CMK (cell line): Measurements from ENCODE around the gene TSPAN13.
"Not testable (repeated sequence)": the region's sequence is repeated elsewhere in the genome, so short reads cannot be mapped to it uniquely, and the experiment has no call there.

Source experiments
- DNase-seq: peaks from one replicate; pipeline ENCODE4 v3.0.0-alpha.2; 2010; ENCODE audit warnings: low read depth

TSPAN13 gene

DNA sequence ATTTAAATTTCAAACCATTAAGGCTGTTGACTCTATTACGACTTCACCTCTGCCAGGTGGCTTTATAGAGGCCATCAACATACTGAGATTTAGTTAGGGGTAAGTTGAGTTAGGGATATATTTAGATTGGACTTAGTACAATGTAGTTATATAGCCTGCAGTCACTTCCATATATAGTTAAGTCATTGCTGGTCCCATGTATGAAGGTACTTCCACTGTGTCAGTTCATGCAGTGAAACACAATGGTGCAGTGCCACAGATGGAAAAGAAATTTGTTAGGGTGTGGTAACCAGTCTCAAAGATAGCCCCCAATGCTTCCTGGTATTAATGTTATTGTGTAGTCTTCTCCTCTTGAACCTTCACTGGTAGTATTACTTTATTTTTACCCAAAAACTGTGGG, 12.6 kb upstream of the TSPAN13 start:
- DNase-seq: no peak

DNA sequence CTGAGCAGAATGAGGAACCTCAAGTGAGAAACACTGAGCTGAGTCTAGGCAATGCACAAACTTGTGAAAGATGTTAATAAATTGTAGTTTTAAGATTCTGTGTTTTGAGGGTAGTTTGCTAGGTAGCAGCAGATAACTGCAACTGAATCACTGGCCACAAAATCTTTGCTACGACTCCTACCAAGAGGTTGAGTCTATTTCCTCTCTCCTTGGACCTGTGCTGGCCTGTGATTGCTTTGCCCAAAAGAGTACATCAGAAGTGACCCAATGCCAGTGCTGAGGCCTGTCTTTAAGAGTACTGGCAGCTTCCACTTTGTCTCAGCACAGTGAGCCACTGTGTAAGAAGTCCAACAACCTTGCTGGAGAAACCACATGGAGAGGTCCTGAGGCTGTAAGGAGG, 11.9 kb upstream of the TSPAN13 start:
- no peak for DNase-seq

DNA sequence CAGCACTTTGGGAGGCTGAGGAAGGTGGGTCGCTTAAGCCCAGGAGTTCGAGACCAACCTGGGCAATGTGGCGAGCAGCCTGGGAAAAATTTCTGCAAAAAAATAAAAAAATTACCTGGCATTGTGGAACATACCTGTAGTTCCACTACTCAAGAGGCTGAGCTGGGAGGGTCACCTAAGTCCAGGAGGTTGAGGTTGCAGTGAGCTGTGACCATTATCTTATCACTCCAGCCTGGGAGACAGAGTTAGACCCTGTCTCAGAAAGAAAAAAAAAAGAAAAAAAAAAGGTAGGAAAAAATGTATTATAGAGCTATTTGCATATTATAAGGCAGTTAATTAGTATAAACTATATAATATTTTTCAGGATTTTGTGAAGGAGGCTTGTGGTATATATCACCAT, 11.0 kb upstream of the TSPAN13 start:
- DNase-seq: no peak

DNA sequence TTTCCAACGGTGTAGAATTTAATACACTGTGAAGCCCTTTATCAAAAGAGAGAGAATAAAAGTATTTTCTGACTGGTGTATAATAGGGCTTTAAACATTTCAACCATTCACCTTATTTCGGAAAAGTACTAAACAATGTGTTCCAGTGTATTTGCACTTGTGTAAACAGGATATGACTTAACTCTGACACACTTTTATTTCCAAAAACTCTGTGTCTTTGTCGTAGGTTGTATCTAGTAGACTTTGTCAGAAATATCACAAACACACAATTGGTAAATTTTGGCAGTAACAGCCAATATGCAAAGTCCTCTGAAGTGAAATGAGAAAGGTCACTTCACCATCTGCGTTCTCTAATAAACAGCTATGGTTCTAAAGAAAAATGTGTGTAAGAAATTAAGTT, 10.3 kb upstream of the TSPAN13 start:
- no peak for DNase-seq

DNA sequence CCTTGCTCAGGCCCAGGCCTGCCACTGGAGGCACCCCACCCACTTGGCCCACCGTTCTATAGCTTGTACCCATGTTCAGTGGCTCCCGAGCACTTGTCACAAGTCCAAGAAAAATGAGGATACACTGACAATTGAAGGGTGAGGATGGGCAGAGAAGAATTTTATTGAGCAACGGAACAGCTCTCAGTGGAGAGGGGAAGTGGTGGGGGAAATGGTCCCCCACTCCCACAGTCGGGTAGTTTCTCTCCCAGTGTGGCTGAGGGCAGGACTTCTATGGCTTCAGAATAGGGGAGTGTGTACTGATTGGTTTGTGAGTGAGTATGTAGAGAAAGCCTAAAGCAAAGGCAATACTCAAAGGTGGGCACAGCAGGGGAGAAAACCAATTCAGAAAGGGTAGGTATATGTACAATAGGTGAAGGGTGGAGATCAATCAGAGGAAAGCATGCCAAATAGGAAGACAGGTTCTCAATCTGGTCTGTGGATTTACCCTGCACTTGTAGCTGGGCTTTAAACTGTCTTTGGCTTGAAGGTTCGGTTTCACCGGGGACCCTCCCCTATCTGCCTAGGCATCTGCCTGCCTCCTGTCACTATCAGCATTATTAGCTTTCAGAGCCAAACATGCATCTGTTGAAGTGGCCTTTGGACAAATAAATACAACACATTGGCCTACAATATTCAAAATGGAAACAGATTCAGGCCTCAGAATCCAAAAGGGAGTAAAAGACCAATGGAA, 8.9 kb upstream of the TSPAN13 start:
- no peak for DNase-seq

DNA sequence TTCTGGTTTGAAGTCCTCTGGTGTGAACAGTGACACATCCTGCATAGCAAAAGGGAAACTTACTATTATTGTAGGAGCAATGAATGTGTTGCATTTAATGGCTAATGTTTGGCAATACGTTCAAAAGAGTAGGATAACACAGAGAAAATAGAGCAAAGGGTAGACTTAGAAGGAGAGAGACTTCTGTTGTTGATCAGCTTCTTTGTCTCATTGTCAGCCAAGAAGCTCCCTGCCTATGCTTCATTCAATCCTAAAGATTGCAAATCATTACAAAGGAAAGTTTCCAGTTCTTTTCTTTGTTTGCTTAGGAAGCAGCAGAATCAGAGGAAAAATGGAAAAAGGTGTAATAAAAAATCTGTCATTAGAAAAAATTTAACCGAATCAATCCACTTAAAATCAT, 7.9 kb upstream of the TSPAN13 start:
- no peak for DNase-seq

DNA sequence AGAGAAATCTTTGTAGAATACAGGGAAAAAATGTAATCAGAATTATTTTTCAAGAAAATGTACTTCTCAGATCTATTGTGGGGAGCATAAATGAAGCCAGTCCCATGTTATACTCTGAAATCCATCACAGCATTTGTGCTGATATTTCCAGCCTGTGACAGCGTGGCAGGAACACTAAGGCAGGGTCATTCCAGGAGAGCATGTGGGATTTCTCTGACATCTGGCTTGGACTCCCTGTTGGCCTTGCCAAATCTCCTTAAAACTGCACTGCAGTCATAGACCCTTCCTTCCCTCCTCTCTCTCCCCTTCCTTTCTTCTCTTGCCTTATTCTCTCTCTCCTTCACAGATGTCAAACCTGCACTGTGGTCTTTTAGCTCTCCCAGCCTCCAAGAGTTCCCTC, 6.5 kb upstream of the TSPAN13 start:
- no peak for DNase-seq

DNA sequence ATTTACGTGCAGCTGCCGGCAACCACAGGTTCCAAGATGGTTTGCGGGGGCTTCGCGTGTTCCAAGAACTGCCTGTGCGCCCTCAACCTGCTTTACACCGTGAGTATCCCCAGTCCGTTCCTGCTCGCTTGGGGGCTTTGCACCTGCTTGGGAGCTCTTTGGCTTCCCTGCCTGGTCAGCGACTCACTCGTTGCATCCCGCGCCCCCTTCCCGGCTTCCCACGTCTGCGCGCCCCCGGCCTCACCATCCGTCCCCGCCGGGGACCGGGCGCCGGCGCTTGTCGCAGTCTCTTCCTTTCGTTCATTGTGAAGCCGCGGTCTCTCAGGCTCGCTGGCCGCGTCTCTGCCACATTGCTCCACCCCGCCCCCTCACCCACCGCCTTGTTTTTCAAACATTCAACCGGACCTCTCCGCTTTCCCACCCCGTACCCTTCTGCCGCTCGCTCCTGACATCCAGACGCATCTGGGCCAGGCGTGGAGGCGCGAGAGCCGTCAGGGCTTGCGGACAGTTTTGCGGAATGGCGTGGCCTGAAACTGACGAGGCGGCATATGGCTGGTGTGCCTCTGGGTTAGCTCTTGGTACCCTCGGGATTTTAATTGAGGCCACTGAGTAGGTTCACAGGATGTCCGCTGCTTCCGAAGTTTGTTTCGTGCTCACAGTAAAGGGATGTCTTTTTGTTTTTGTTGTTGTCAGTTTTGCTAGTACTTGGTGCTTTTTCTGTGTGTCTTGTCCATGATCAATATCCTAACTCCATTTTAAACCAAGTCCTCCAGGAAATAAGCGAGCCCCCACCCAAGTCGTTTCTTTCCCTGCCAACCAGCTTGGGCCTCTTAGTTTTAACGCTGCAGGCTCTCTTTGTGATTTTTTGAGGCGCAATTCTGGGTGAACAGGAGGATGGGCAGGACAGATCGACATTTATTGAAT, 639 bp downstream of the TSPAN13 start:
- no peak for DNase-seq

DNA sequence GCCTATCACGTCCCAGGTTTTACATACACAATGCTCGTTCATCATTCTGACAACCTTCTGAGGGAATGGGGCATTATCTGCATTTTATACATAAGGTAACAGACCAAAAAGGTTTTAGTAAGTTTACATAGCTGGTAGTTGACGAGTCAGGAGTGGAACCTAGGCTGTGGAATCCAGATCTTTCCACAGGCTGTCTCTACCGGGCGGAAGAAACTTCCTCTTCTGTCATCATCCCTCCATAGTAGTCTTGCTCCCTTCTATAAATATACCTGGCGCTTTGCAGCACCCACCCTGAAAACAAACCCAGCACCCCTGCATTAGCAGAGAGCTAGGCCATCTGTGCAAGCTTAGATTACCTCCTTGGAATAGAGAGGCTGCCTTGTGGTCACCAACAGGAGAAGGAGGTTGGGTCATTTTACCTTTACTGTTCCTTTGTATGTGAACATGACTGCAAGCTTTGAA, 1.3 kb downstream of the TSPAN13 start:
- DNase-seq: no peak

DNA sequence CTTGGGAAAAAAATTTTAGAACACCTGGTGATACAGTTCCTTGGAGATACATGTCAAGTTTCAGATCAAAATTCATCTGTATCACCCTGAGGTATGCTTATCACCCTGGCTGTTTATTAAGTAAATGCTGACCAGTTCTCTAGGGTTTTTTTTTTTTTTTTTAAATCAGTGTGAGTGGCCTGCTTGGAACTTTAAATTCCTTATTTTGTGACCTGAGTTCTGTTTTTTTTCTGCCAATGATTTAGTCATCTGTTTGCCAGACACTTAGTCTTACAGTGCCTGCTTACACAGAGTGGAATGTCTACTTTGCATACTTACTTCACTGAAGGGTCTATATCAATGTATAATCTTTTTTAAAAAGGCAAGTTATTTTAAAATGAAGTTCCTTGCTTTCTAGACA, 1.8 kb downstream of the TSPAN13 start:
- DNase-seq: no peak

DNA sequence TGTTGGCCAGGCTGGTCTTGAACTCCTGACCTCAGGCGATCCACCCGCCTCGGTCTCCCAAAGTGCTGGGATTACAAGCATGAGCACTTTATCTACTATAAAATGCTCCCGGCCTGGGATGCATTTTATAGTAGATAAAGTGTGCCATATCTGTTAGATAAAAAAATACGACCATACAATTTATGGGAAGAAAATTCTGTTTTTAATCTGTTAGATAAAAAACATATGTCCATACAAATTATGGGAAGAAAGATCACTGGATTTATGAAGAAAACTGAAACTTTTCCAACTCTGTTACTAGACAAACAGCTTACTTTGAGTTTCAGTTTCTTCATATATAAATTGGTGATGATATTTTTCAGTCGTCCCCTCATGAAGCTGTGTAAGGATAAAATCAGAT, 4.5 kb downstream of the TSPAN13 start:
- DNase-seq: no peak

DNA sequence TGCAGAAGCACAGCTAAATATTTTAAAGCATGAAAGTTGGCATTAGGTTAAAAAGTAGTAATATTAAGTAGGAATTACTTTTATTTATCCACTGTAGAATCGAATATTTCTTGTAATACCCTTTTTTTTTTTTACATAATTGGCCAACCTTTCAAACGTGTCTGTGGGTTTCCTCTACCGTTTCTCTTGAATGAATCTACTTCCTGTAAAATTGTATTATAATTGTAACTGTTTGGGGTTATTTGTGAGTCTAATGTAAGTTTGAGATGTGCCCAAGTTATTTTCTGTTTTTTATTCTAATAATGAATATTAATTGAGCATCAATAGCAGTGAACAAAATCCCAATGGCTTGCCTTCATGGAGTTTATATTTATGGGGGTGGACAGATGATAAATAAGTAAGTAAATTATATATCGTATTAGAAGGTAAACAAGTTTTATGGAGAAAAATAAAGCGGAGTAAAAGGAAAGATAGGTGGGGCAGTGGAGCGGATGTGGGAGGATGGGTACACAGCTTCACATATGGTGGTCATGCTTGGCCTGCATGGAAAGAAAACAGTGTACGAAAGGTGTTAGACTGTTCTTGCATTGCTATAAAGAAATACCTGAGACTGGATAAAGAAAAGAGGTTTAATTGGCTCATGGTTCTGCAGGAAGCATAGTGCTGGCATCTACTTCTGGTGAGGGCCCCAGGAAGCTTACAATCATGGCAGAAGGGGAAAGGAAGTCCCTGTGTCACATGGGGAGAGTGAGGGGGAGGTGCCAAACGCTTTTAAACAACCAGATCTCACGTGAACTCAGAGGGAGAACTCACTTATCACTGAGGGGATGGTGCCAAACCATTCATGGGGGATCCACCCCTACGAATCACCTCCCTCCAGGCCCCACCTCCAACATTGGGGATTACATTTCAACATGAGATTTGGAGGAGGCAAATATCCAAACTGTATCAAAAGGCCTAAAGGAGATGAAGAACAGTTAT, 5.4 kb downstream of the TSPAN13 start:
- no peak for DNase-seq

DNA sequence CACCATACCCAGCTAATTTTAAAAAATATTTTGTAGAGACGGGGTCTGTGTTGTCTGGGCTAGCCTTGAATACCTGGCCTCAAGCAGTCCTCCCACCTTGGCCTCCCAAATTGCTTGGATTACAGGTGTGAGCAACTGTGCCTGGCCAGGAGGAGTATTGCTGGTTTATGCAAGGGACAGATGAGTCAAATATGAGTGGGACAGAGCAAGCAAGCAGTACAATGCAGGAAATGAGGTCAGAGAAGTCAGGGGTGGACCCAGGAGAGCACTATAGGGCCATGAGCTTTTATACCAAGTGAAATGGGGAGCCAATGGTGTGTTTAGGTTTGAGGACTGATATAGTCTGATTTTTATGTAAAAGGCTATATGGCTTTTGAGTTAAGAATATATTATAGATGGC, 6.3 kb downstream of the TSPAN13 start:
- DNase-seq: no peak

DNA sequence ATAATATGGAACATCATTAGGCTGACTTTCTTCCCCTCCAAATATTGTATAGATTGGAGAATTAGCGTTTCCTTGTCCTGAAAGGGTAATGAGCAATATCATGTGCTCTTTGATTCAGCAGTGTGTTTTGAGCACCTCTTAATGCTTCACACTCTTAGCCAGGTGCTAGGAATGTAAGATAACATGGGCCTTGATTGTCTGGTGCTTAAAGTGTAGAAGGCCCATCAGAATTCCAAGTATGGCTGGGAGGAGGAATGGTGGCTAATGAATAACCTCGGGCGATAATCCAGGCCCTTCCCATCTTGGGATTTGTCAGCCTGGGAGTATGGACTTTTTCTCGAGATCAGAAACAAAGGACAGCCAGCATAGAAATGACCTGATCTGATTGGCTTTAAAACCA, 8.6 kb downstream of the TSPAN13 start:
- no peak for DNase-seq

DNA sequence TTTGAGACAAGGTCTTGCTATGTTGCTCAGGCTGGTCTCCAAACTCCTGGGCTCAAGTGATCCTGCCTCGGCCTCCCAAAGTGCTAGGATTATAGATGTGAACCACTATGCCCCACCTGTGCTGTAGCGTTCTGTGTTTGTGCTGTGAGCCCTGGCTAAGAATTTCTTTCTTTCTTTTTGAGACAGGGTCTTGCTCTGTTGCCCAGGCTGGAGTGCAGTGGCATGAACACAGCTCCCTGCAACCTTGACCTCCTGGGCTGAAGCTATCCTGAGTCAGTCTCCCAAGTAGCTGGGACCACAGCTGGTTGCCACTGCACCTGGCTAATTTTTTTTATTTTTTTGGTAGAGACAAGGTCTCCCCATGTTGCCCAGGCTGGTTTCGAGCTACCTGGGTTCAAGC, 11.4 kb downstream of the TSPAN13 start:
- DNase-seq: no peak

DNA sequence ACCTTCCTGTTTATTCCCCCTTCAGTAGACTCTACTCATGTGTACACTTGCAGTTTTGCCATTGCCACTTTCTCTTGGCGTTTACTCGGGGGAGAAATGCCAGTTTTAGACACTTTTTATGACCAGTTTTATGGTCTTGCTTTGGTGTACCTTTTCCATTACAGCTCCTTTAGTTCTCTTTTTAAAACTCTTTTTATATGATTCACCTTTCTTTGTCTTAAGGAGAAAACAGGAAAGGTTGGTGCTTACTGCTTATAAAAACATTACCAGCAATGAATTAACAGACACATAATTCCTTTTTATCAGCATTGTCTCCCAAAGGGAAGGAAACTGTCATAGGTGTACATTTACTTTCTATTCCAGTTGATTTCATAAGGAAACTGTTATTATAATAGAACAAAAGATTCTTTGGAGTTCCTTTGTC, 11.9 kb downstream of the TSPAN13 start:
- no peak for DNase-seq

DNA sequence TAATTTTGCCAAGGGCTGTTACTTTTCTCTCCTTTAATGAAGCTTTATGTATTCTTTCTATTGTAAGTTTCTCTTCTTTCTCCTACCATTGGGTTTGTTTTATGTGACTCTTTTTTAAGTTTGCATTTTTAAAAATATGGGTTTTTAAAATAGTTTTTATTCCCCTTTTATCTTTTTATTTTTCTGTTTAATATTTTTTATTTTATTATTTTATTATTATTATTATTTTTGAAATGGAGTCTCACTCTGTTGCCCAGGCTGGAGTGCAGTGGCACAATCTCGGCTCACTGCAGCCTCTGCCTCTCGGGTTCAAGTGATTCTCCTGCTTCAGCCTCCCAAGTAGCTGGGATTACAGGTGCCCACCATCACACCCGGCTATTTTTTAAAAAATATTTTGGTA, 16.4 kb downstream of the TSPAN13 start:
- DNase-seq: not testable (repeated sequence)

DNA sequence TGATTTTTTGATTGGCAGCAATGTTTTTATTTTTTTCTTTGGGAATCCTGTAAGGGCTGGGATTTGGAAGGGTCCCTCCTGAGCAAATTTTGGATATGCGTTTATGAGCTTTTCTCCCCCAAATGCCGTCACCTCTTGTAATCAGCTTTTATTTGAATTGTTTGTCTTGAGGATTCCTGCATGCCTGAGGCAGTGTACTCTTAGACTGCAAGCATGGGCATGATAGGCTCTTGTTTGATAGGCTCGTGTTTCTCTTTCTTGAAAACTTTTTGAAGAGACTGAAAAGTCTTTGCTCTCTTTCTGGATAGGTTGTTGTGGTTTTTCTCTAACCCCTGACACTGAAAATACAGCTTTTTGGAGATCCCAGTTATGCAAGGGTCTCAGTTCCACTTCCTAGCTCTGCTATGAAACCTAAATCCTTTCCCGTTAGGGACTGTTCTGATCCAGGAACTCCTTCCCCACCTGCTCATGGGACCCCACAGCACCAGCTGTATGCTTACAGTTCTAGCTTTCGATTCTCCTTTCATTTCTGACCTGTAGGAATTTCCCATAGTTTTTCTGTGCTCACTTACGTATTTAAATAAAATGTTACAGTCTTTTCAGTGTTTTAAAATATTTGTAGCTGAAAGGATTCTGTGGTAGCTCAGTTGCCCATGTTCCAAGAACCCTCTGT, 17.2 kb downstream of the TSPAN13 start:
- DNase-seq: no peak

DNA sequence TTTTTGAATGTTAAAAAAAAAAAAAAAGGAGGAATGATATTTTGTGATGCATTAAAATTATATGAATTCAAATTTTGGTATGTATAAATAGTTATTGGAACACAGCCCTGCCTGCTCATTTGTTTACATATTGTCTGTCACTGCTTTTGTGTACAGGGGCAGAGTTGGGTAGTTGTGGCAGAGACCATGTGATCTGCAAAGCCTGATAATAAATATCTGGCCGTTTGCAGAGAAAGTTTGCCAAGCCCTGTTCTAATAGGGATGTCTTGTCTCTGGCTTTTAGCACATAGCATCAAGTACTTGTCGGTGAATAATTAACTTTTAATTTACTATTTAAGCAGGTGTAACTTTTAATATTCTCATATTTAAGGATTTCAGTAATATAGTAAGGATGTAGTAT, 19.8 kb downstream of the TSPAN13 start:
- DNase-seq: no peak

DNA sequence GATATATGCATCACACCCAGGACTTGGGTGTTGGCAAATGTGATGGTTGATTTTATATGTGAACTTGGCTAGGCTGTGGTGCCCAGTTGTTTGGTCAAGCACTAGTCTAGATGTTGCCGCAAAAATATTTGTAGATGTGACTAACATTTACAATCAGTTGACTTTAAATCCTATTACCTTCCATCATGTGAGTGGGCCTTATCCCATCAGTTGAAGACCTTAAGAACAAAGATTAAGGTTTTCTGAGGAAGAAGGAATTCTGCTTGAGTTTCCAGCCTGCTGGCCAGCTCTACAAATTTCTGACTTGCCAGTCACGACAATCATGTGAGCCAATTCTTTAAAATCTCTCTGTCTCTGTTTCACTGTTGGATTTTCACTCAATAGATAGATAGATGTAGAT, 20.3 kb downstream of the TSPAN13 start:
- DNase-seq: no peak

DNA sequence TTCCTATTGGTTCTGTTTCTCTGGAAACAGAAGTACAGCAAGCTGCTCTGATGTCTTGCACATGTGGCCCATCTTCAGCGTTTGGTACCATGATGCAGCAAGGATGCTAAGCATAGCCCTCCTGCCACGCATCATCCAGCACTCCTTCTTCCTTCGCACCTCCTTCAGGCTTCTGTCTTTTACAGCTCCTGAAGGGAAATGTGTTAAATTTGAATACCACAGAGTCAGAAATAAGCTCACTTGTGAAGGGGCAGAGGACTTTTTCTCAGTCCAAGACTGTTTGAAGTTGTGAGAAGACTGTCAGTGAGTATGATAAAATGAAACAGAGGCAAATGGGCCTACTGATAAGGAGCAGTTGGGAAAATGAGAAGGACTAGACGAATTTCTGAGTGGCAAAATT, 20.7 kb downstream of the TSPAN13 start:
- no peak for DNase-seq

DNA sequence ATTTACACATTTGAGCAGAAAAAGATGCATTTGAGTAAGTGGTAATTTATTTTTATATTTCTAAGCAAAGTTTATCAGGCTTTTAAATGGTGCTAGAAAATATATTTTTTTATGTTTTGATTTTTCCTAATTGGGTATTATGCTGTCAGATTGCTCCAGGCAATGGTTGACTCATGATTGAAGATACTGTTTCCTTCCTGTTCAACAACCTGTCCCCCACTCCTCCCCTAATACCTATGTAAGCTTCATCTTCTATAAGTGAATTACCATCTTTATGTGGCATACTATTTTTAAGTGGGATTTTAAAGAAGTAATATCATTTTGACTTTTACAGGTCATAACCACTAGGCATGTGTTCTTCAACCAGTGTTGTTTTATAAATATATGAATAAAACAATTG, 21.4 kb downstream of the TSPAN13 start:
- DNase-seq: no peak
